GM06990 (cell line): ENCODE results near the gene CDC42EP1.
"Not testable (repeated sequence)": the region's sequence is repeated elsewhere in the genome, so short reads cannot be mapped to it uniquely, and the experiment has no call there.

ENCODE experiments used
- DNase-seq: peaks from one replicate; pipeline ENCODE4 v3.0.0-alpha.2; 2011; ENCODE audit not compliant: insufficient read length; ENCODE audit errors: extremely low read depth
- H3K27me3 ChIP-seq: replicated peaks from 2 replicates; pipeline ENCODE4 v1.6.0; 2011; ENCODE audit warnings: low read length; ENCODE audit not compliant: control insufficient read depth, insufficient read depth
- H3K36me3 ChIP-seq: 2 replicates; pipeline ENCODE4 v1.5.1; 2011; ENCODE audit warnings: low read length; ENCODE audit not compliant: control insufficient read depth, insufficient read depth
- H3K4me3 ChIP-seq: replicated peaks from 2 replicates; pipeline ENCODE4 v1.5.1; 2011; ENCODE audit warnings: low read depth, mild to moderate bottlenecking, control low read depth, low read length
- CTCF ChIP-seq: IDR thresholded peaks from 2 replicates; pipeline ENCODE4 v1.5.1; 2011; ENCODE audit warnings: low read length, control low read depth, mild to moderate bottlenecking, inconsistent platforms; ENCODE audit not compliant: insufficient read depth, poor library complexity, severe bottlenecking

CDC42EP1 gene

DNA sequence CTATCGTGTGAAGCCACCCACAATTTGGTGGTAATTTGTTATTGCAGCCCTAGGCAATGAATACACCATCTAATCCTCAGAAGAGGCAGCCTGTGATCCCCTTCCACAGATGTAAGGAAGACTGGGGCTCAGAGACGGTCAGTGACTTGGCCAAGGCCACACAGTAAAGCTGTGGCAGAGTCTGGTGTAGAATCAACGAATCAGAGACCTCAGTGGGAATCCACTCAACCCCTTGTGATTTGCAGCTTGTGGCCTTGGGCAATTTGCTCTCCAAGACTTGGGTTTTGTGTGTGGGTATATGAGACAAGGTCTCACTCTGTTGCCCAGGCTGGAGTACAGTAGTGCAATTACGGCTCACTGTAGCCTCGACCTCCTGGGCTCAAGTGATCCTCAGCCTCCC is 17.7 kb downstream of the CDC42EP1 start:
- H3K36me3 ChIP-seq: no peaks in the 10 kb centered on the region
- no peaks in the 10 kb centered on the region for H3K27me3 ChIP-seq
- TF ChIP-seq CTCF: no peak
- H3K4me3 ChIP-seq: no peak overlapping the region
- DNase-seq: no peak

DNA sequence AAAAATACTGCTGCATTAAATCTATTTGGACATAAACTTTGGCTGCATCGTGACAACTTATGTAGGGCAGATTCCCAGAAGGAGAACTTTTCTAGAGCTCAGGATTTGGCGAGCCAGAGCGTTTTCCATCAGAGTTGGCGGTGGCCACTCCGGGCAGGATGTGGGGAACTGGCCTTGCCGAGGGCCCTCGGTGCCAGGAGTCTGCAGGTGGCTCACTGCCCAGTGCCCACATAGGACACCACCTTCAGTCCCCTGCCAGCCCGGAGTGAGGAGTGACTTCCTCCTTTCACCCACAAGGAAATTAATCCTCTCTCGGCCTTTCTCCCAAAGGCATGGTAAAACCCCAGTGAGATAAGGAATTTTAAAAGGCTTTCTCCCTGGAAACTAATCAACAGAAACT is 21.2 kb downstream of the CDC42EP1 start:
- no peak for DNase-seq
- Histone ChIP-seq H3K36me3 (no peaks in the 10 kb centered on the region), H3K27me3 (no peaks in the 10 kb centered on the region), H3K4me3 (no peak overlapping the region)
- no peak for TF ChIP-seq CTCF

- Histone ChIP-seq H3K4me3 (no peak overlapping the region), H3K27me3 (no peaks in the 10 kb centered on the region), H3K36me3 (no peaks in the 10 kb centered on the region)
- no peak for TF ChIP-seq CTCF
- no peak for DNase-seq
Measured at GRCh38 chr22:37582526-37582925, 22.2 kb downstream of the CDC42EP1 start.

DNA sequence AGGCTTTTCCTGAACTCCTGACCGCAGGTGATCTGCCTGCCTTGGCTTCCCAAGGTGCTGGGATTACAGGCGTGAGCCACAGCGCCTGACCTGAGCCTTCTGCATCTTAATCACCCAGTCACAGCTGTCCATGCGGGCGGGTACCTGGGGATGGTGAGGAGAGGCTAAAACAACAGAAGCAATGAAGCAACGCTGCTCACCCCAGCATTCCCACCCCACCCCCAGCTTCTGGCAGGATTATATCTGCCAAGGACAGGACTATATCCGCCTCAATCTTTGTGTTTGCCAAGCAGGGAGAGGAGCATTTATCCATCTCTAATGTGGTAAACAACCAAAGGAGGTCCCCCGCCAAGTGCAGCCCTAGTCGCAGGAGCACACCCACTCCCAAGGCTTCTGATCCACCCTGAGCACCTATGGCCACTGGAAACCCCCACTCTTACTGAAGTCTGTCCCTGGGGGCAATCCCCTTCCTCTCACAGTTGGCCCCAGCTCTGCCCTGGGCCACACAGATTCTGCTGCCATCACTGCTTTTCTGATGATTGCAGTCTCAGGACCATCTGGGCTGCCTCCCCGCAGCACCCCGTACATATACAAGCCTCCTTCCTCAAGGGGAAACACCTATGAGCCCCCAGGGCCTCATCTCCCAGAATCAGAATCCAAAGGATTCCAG is 28.4 kb downstream of the CDC42EP1 start:
- H3K36me3 ChIP-seq: no peaks in the 10 kb centered on the region
- no peaks in the 10 kb centered on the region for H3K27me3 ChIP-seq
- no peak for DNase-seq
- TF ChIP-seq CTCF: no peak
- H3K4me3 ChIP-seq: no peak overlapping the region

DNA sequence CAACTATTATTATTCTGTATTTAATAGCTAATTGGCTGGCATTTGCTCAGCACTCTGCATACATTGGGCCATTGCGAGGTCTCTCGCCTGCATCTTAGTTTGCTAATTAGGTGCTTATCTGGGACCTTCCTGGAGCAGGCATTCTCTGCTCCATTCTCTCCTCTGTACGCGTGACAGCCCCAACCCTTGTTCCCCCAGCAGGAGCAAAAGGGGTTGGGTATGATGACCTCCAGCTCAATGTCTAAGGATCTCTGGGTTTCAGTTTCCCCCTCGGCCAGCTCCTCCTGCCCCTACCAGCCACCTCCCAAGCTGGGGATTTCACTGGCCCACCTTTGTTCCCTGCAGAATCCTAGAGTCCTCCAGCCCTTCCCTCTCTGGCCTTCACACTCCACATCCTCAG is 29.4 kb downstream of the CDC42EP1 start:
- no peak for TF ChIP-seq CTCF
- no peaks in the 10 kb centered on the region for H3K27me3 ChIP-seq

DNA sequence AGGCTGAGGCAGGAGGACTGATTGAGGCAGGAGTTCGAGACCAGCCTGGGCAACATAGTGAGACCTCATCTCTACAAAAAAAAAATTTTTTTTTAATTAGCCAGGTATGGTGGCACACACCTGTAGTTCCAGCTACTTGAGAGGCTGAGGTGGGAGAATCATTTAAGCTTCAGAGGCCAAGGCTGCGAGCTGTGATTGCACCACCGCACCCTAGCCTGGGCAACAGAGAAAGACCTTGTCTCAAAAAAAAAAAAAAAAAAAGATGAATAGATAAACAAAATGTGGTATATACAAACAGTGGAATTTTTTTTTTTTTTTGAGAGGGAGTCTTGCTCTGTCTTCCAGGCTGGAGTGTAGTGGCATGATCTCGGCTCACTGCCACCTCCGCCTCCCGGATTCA is 30.8 kb downstream of the CDC42EP1 start:
- DNase-seq, H3K36me3 ChIP-seq, H3K27me3 ChIP-seq, H3K4me3 ChIP-seq: not testable (repeated sequence)

More for the DNA sequence above, 29.4 kb downstream of the CDC42EP1 start:
- Histone ChIP-seq H3K36me3 (no peaks in the 10 kb centered on the region), H3K4me3 (no peak overlapping the region)
- no peak for DNase-seq
